Suprapubic skin (tissue), 4 donors: Measurements from ENCODE around the gene KLHL28. TPM values are rescaled to one million over a fixed set of nuclear protein-coding genes. Genes with fewer than 3 reads are reported as not detected.

Experiments
- DNase-seq, 2 donors: peaks; one replicate each; pipeline ENCODE4 v3.0.0-alpha.2; 2019; ENCODE audit warnings: low spot score in 2 of 2
- H3K27ac ChIP-seq: fragments of 200-600 bp; sonication (generic); one replicate; pipeline ENCODE4 v1.5.1; 2019
- H3K27me3 ChIP-seq: fragments of 200-600 bp; sonication (generic); one replicate; pipeline ENCODE4 v1.5.1; 2019
- H3K36me3 ChIP-seq: fragments of 200-600 bp; sonication (generic); one replicate; pipeline ENCODE4 v1.5.1; 2019
- H3K4me1 ChIP-seq: fragments of 200-600 bp; sonication (generic); one replicate; pipeline ENCODE4 v1.5.1; 2019
- H3K4me3 ChIP-seq: fragments of 200-600 bp; sonication (generic); one replicate; pipeline ENCODE4 v1.5.1; 2019; ENCODE audit warnings: mild to moderate bottlenecking
- H3K9me3 ChIP-seq: fragments of 200-600 bp; sonication (generic); one replicate; pipeline ENCODE4 v1.5.1; 2019
- EP300 ChIP-seq: sonication (generic); formaldehyde crosslinking; IDR thresholded peaks from one replicate; pipeline ENCODE4 v1.6.1; 2017; ENCODE audit warnings: antibody characterized with exemption
- POLR2A ChIP-seq, 2 donors: fragments of 450-650 bp; IDR thresholded peaks; one replicate each; pipeline ENCODE4 v1.6.1; 2017; ENCODE audit warnings: antibody characterized with exemption in 2 of 2, mild to moderate bottlenecking in 2 of 2, moderate library complexity in 2 of 2
- POLR2AphosphoS5 ChIP-seq, 3 donors: sonication (generic); formaldehyde crosslinking; IDR thresholded peaks; one replicate each; pipeline ENCODE4 v1.6.1; 2017; ENCODE audit warnings: antibody characterized with exemption in 3 of 3
- WGBS: methylation state at CpG from one replicate; pipeline ENCODE4 v1.1.5; 2018; 5-methylcytosine and 5-hydroxymethylcytosine counted together
- total RNA-seq, 4 donors: library from RNA; depleted of rRNA; stranded (reverse); fragments of >200 nt; gene quantifications; one replicate each; pipeline ENCODE4 v1.1.0, GENCODE V29; 2016
- TF ChIP-seq, protein P1 (sequence below), 2 donors: fragments of 200-600 bp in 1 of 2; fragments of 450-650 bp in 1 of 2; sonication (generic) in 1 of 2; IDR thresholded peaks; one replicate each; pipeline ENCODE4 v1.5.1; 2016 to 2019; ENCODE audit warnings: antibody characterized with exemption in 2 of 2, mild to moderate bottlenecking in 1 of 2, moderate library complexity in 1 of 2

Gene KLHL28
- total RNA-seq, 4 donors from 2014 or later = 13.7 to 23.5 (median 16.2) TPM

- Histone ChIP-seq H3K27ac (no peak overlapping the region), H3K9me3 (no peaks in the 10 kb centered on the region), H3K27me3 (no peaks in the 10 kb centered on the region), H3K4me1 (no peaks in the 10 kb centered on the region), H3K36me3 (no peaks in the 10 kb centered on the region), H3K4me3 (no peak overlapping the region)
- TF ChIP-seq, protein P1, sequence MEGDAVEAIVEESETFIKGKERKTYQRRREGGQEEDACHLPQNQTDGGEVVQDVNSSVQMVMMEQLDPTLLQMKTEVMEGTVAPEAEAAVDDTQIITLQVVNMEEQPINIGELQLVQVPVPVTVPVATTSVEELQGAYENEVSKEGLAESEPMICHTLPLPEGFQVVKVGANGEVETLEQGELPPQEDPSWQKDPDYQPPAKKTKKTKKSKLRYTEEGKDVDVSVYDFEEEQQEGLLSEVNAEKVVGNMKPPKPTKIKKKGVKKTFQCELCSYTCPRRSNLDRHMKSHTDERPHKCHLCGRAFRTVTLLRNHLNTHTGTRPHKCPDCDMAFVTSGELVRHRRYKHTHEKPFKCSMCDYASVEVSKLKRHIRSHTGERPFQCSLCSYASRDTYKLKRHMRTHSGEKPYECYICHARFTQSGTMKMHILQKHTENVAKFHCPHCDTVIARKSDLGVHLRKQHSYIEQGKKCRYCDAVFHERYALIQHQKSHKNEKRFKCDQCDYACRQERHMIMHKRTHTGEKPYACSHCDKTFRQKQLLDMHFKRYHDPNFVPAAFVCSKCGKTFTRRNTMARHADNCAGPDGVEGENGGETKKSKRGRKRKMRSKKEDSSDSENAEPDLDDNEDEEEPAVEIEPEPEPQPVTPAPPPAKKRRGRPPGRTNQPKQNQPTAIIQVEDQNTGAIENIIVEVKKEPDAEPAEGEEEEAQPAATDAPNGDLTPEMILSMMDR (IDR thresholded peaks at IDR 0.05) = no peak
- TF ChIP-seq EP300 (no peak), POLR2AphosphoS5 (IDR thresholded peaks at IDR 0.05) (no peak), POLR2A (IDR thresholded peaks at IDR 0.05) (no peak)
- no peak for DNase-seq
- WGBS = 78% methylated on average over 3 of the region's 3 CpGs
Measured at GRCh38 chr14:44989497-44990440, 28.0 kb upstream of the KLHL28 start.

GRCh38 chr14:44988694-44989093 is 26.9 kb upstream of the KLHL28 start:
- 45% methylated on average over 2 of the region's 2 CpGs for WGBS
- Histone ChIP-seq H3K36me3 (no peaks in the 10 kb centered on the region), H3K9me3 (no peaks in the 10 kb centered on the region), H3K27me3 (no peaks in the 10 kb centered on the region), H3K4me3 (no peak overlapping the region), H3K4me1 (no peaks in the 10 kb centered on the region), H3K27ac (no peak overlapping the region)
- TF ChIP-seq POLR2AphosphoS5 (IDR thresholded peaks at IDR 0.05) (no peak), POLR2A (IDR thresholded peaks at IDR 0.05) (no peak), EP300 (no peak)
- TF ChIP-seq, protein P1 (IDR thresholded peaks at IDR 0.05) = no peak
- no peak for DNase-seq

- no peaks in the 10 kb centered on the region for H3K9me3 ChIP-seq
- TF ChIP-seq, protein P1 (IDR thresholded peaks at IDR 0.05) = no peak
- TF ChIP-seq POLR2A (IDR thresholded peaks at IDR 0.05) = no peak
- TF ChIP-seq EP300 = no peak
- no peak for TF ChIP-seq POLR2AphosphoS5 (IDR thresholded peaks at IDR 0.05)
- no peaks in the 10 kb centered on the region for H3K27me3 ChIP-seq
- no peak overlapping the region for H3K27ac ChIP-seq
- no peaks in the 10 kb centered on the region for H3K36me3 ChIP-seq
- 55% methylated on average over 2 of the region's 2 CpGs for WGBS
- DNase-seq = no peak
- peaks cover 9% of the 10 kb centered on the region for H3K4me1 ChIP-seq
- no peak overlapping the region for H3K4me3 ChIP-seq
Measured at GRCh38 chr14:44982594-44982993, 20.8 kb upstream of the KLHL28 start.

- Histone ChIP-seq H3K27me3 (no peaks in the 10 kb centered on the region), H3K9me3 (no peaks in the 10 kb centered on the region), H3K4me3 (no peak overlapping the region), H3K27ac (no peak overlapping the region), H3K4me1 (peaks cover 9% of the 10 kb centered on the region), H3K36me3 (no peaks in the 10 kb centered on the region)
- no peak for TF ChIP-seq POLR2AphosphoS5 (IDR thresholded peaks at IDR 0.05)
- TF ChIP-seq, protein P1 (IDR thresholded peaks at IDR 0.05) = no peak
- TF ChIP-seq EP300 = no peak
- TF ChIP-seq POLR2A (IDR thresholded peaks at IDR 0.05) = no peak
- no peak for DNase-seq
- 72% methylated on average over 3 of the region's 3 CpGs for WGBS
Measured at GRCh38 chr14:44981198-44981597, 19.5 kb upstream of the KLHL28 start.

- H3K27ac ChIP-seq = no peak overlapping the region
- H3K36me3 ChIP-seq = no peaks in the 10 kb centered on the region
- no peak overlapping the region for H3K4me3 ChIP-seq
- H3K4me1 ChIP-seq = peaks cover 9% of the 10 kb centered on the region
- no peaks in the 10 kb centered on the region for H3K9me3 ChIP-seq
- no peak for DNase-seq
- TF ChIP-seq, protein P1 (IDR thresholded peaks at IDR 0.05) = no peak
- TF ChIP-seq POLR2A (IDR thresholded peaks at IDR 0.05) (no peak), POLR2AphosphoS5 (IDR thresholded peaks at IDR 0.05) (no peak), EP300 (no peak)
- no peaks in the 10 kb centered on the region for H3K27me3 ChIP-seq
Measured at GRCh38 chr14:44979740-44980356, 18.1 kb upstream of the KLHL28 start.
